GM23338 (cell line): ENCODE data around the gene RAD51B.

ENCODE experiments used
- CTCF ChIP-seq, 2 experiments: fragments of 200-600 bp in 1 of 2; sonication (generic) in 1 of 2; conservative IDR thresholded peaks; 2 replicates each; pipeline versions ENCODE4 v1.5.1 to v1.6.1; 2016 to 2017; ENCODE audit warnings: antibody characterized with exemption in 2 of 2, low read depth in 2 of 2, mild to moderate bottlenecking in 2 of 2, moderate library complexity in 1 of 2
- JUNB ChIP-seq: IDR thresholded peaks from one replicate; pipeline ENCODE4 v1.6.1; 2016; ENCODE audit warnings: antibody characterized with exemption; ENCODE audit not compliant: unreplicated experiment

- TF ChIP-seq CTCF (conservative IDR thresholded peaks at IDR 0.05; ENCODE audit: low read depth in 2 of 2) (peak in 1 of 2 experiments; percentile 23; a peak in 1 of 4 replicates), JUNB (no peak)
These were observed 888.8 kb downstream of the RAD51B start for GRCh38 chr14:68708343-68708742.
